M059J (cell line): Measurements from ENCODE around the gene CACNA2D4. TPM values are rescaled to one million over a fixed set of nuclear protein-coding genes. Genes with fewer than 3 reads are reported as not detected.

Experiments
- DNase-seq: peaks from one replicate; pipeline ENCODE4 v3.0.0-alpha.2; 2012; ENCODE audit warnings: low read depth
- total RNA-seq: library from RNA; depleted of rRNA; stranded (reverse); fragments of >200 nt; shearing (Covaris generic); gene quantifications from 2 replicates; pipeline ENCODE4 v1.2.3, GENCODE V29; 2014

Gene CACNA2D4
- total RNA-seq, 1 experiment from 2014 or later, result 0.91 TPM

GRCh38 chr12:1934831-1935230 is 16.4 kb upstream of the CACNA2D4 start:
- no peak for DNase-seq

DNA sequence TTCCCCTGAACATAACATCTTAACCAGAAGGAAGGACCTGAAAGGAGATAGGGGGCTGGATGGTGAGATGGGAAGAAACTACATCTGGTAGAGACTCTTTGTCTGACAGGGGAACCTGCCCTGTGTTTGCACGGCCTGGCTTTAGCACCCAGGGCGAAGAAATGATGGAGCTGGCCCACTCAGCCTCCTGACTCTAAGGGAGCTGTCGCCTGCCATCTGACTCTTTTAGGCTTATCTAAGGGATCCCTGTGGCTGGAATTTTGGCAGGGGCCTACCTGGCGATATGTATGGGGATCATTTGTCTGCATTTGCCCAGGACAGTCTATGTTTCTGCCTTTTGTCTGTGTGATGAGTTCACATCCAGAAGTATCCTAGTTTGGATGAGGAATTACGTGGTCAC is 15.6 kb upstream of the CACNA2D4 start:
- no peak for DNase-seq

GRCh38 chr12:1933342-1934051 is 15.0 kb upstream of the CACNA2D4 start:
- DNase-seq, result peak; percentile 67

- peak; percentile 69 for DNase-seq
Measured at GRCh38 chr12:1932264-1932777, 13.9 kb upstream of the CACNA2D4 start.

- DNase-seq, result no peak
Measured at GRCh38 chr12:1931642-1932041, 13.2 kb upstream of the CACNA2D4 start.

GRCh38 chr12:1930803-1931597 is 12.5 kb upstream of the CACNA2D4 start:
- no peak for DNase-seq

GRCh38 chr12:1929985-1930802 is 11.7 kb upstream of the CACNA2D4 start:
- DNase-seq, result no peak

DNA sequence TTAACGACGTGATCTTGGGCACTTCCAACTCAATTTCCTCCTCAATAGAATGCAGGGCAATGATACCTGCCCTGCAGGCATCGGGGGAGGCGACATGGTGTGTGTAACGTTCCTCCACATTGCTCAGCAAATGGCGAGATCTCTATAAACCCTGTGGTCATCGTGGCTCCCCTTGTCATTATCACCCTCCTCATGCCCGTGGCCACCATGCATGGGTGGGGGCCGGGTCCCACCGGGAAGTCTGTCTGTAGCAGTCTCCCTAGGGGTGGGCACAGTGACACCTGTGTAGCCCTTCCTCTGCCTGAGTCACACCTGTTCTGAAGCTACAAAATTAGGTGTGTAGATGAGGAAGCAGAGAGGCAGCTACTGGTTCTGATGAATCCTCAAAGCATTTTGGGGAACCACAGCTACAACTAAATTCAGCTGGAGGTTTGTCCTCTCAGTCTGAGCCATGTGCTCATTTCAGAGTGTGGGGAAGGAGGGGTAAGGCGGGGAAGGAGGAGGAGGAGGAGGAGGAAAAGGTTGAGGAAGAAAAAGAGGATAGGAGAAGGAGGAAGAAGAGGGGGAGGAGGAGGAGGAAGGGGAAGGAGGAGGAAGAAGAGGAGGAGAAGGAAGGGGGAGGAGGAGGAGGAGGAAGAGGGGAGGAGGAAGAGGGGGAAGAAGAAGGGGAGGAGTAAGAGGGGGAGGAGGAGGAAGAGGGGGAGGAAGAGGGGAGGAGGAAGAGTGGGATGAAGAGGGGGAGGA is 11.0 kb upstream of the CACNA2D4 start:
- DNase-seq, result no peak

DNA sequence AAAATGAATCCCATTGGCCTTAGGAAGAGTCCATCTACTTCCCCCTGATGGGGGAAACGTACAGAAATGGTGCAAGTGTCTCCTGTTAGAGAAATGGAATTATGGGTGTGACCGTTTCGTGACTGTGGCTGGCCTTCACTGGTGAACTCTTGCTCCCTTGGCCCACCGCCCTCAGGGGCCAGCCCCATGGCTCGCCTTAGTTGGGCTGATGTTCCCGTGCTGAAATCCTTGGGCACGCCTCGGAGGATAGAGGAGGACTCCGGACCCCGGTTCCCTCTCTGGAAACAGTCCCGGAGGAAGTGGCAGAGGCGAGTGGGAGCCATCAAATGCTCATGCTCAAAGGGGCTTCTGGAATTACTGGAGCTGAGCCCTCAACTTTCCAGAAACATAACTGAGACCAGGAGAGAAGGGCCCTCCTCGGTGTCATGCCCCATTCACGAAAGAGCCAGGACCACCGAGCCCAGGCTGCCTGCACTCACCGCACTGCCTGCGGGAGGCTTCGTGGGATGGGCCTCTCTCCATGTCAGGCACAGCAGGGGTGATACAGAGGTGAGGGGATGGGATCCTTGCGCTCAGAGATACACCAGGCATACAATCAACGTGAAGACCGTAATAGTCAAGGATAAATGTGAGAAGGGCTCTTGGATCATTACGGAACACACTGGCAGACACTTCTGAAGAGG is 10.1 kb upstream of the CACNA2D4 start:
- DNase-seq, result no peak

DNA sequence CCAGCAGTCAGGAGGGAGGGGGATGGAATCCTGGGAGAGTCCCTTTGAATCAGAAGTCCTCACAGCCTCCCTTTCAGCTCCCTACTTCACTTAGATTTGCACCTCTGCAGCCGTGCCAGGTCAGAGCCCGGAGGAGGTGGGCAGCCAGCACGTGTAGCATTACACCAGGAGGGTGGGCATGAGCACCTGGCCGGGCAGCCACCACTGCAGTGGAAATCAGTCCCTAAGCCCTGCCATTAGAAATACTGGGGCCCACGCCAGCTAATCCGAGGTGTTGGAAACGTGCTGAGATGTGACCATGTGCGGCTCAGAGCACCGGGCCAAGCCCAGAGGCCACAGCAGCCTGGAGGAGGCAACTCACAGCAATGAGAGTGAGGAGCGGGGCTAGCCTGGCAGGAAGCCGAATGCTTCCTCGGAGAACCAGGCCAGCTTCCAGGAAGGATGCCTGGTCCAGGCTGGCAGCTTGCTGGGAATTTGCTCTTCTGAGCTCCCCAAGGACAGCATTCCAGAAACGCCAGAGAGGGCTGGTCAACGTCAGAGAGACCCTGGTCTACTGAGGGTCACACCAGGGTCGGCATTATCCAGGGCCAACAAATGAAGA is 9.4 kb upstream of the CACNA2D4 start:
- DNase-seq, result no peak

DNA sequence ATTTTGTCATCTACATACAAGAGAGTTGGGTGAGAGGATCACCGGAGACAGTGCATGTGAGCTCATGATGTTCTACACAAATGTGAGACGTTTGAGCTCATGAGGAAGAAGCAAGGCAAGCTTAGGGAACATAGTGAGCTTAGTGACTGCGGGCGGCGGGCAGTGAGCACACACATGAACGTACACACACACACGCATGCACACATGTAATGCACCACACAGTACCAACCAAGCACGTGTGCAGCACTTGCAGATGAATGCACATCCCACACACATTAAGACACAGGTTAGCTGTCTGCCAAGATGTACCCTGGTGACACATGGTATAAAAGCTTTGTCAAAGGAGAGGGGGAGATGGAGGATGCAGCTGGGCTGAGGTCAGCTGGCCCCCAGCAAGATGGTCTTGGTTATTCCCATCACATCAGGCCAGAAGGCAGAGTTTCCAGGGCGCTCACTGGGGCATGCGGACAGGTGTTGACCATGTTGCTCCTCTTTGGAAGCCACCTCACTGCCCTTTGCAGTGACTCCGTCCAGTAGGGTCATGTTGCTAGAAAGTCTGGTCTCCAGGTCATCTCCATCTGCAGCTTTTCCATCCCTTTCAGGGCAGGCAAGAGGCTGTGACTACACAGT is 8.7 kb upstream of the CACNA2D4 start:
- DNase-seq, result no peak

DNA sequence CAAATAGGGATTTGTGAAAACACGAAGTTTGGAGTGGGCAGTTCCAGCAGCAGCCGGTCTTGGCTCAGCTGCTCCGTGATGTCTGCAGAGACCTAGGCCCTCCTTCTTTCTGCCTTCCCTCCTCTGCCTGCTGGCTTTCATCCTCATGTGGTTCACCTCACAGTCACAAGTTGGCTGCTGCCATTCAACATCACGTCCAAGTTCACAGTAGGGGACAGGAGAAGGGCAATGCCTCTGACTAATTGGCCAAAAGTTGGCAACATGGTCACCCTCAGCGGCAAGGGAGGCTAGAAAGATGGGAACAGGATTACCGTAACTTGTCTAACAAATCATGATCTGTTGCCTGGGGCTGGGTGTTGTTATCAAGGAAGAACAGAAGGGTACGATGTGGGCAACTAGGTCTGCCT is 7.8 kb upstream of the CACNA2D4 start:
- no peak for DNase-seq

GRCh38 chr12:1925684-1926006 is 7.2 kb upstream of the CACNA2D4 start:
- no peak for DNase-seq

DNA sequence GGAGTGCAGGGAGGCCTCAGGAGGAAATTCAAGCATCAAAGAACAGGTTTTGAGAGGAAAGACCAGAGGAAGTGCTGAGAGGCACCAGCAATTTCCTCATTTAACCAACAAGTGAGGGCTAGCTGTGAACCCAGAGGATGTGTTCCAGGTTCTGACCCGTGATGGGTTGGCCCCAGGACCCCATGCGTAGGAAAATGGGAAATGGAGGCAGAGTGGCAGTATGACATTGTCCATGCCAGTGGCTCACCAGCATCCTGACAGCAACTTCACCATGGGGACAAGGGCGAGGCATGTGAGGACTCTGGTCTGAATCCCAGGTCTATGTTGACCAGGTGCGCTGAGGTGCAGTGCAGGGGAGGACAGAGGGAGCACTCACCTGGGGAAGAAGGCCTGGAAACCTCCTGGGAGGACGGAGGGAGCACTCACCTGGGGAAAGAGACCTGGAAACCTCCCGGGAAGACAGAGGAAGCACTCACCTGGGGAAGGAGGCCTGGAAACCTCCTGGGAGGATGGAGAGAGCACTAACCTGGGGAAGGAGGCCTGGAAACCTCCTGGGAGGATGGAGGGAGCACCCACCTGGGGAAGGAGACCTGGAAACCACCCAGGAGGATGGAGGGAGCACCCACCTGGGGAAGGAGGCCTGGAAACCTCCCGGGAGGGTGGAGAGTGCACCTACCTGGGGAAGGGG is 6.7 kb upstream of the CACNA2D4 start:
- DNase-seq, result no peak

- no peak for DNase-seq
Measured at GRCh38 chr12:1922985-1923384, 4.5 kb upstream of the CACNA2D4 start.

- DNase-seq, result no peak
Measured at GRCh38 chr12:1922075-1922709, 3.7 kb upstream of the CACNA2D4 start.

- DNase-seq, result no peak
Measured at GRCh38 chr12:1920971-1921370, 2.5 kb upstream of the CACNA2D4 start.

- DNase-seq, result no peak
Measured at GRCh38 chr12:1920436-1920835, 2.0 kb upstream of the CACNA2D4 start.

- no peak for DNase-seq
Measured at GRCh38 chr12:1919763-1920162, 1.3 kb upstream of the CACNA2D4 start.
